ENCODE data around the gene IZUMO4. TPM values are rescaled to one million over a fixed set of nuclear protein-coding genes. Genes with fewer than 3 reads are reported as not detected.

Gene IZUMO4
- total RNA-seq, 2 donors from 2014 or later, result 0.67 to 1.4 TPM

DNA sequence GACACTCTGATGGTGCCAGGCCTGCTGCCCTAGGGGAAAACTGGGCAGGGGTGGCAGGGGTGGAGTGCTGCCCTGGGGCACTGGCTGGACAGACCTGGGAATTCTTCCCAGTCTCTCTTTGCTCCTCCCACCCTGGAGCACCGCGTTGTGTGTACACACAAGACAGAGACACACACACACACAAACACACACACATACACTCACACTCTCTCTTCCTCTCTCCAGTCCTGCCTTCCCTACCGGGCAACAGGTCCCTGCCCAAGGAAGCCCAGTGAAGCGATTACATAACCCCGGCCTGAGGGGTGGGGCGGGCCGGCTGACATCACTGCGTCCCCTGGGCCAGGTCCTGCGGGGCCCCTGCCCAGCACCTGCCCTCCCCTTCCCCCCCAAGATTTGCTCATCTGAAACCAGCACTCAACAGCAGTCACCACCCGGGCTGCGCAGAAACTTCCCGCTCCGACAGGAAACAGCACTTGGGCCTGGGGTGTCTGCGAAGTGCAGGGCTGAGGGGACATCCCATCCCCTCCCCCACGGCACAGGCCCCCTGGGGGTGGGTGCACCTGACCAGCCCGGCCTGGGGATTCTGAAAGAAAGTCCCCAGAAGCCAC lies 46.9 kb upstream of the IZUMO4 start:
- Histone ChIP-seq H3K27ac (peak overlapping the region; percentile 98 to 99), H3K27me3 (no peaks in the 10 kb centered on the region), H3K4me1 (peaks cover 0 to 77% of the 10 kb centered on the region in 2 donors), H3K9me3 (no peaks in the 10 kb centered on the region), H3K4me3 (peak overlapping the region; percentile 88 to 95), H3K36me3 (peaks cover 23% of the 10 kb centered on the region)
- peak; percentile 92 for DNase-seq (ENCODE audit: low spot score)
- TF ChIP-seq, protein P1, sequence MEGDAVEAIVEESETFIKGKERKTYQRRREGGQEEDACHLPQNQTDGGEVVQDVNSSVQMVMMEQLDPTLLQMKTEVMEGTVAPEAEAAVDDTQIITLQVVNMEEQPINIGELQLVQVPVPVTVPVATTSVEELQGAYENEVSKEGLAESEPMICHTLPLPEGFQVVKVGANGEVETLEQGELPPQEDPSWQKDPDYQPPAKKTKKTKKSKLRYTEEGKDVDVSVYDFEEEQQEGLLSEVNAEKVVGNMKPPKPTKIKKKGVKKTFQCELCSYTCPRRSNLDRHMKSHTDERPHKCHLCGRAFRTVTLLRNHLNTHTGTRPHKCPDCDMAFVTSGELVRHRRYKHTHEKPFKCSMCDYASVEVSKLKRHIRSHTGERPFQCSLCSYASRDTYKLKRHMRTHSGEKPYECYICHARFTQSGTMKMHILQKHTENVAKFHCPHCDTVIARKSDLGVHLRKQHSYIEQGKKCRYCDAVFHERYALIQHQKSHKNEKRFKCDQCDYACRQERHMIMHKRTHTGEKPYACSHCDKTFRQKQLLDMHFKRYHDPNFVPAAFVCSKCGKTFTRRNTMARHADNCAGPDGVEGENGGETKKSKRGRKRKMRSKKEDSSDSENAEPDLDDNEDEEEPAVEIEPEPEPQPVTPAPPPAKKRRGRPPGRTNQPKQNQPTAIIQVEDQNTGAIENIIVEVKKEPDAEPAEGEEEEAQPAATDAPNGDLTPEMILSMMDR (IDR thresholded peaks at IDR 0.05), result no peak

DNA sequence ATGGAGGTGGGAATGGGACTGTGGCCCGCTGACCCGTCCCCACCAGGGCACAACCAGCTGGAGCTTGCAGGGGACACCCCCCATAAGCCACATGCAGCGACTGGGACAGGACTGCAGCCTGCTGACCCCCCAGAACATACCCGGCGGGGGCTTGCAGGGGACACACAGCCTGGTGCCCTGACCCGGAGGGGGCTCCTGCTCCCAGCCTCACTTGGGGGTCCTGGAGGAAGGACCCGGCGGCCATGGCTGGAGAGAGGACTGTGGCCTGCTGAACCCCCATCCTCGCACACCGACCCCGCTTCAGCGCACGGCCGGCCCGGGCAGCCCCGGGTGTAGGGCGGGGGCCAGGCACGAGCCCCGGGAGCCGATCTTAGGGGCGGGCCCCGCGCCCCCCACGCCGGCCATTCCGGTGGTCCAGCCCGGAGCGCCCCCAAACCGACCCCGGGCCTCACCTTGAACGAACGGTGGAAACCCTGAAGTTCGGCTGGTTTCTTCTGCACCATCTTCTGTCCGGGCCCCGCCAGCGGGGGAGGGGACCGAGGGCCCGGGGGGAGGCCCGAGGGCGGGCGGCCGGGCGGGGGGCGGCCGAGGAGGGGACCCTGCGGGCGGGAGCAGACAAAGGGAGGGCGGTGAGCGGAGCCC lies 46.2 kb upstream of the IZUMO4 start:
- H3K27ac ChIP-seq, result peak overlapping the region; percentile 98 to 99
- H3K4me3 ChIP-seq, result peak overlapping the region; percentile 88 to 95
- H3K36me3 ChIP-seq, result peaks cover 19% of the 10 kb centered on the region
- no peak for DNase-seq (ENCODE audit: low spot score)
- TF ChIP-seq, protein P1 (IDR thresholded peaks at IDR 0.05), result no peak
- peaks cover 0 to 76% of the 10 kb centered on the region in 2 donors for H3K4me1 ChIP-seq
- H3K9me3 ChIP-seq, result no peaks in the 10 kb centered on the region
- H3K27me3 ChIP-seq, result no peaks in the 10 kb centered on the region

DNA sequence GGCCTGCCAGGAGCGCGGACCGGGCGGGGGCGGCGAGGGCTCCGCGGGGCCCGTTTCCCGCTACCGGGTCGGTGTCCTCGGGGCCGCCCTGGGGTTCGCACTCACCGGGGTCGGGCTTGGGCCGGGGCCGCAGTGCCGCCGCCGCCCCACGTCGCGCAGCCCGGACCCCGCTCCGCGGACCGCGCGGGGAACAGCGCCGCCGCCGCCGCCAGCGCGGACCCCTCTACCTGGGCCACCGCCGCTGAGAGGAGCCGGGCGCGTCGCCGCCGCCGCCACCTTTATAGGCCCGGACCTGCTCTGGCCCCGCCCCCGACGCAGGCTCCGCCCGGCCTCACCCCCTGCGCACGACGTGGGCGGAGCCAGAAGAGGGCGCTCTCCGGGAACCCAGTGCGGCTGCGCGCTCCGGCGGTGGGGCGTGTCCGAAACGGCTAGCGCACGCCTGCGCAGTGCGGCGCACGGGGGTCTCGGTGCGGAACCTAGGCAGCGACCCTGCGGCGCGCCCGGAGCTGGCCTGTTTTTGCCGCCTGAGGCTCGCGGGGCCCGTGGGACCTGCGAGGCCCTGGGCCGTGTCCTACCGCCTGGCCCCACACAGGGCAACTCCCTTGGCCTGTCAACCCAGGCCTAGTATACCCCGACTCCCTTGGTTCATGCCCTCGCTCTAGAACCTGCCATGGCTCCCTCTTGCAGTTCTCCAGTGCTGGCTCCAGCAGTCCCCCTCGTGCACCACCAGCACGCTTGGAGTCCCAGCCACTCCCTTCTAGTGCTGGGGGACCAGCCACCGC lies 45.5 kb upstream of the IZUMO4 start, which contains the start of gene MKNK2:
Gene MKNK2 (minus strand): TSS at position 254 of the 782 bp plus-strand sequence. CDS start 393 bp downstream, outside the sequence.
- Histone ChIP-seq H3K4me3 (peak within 1 kb of the TSS; percentile 88 to 95), H3K4me1 (peaks cover 0 to 76% of the 10 kb centered on the region in 2 donors), H3K27ac (peak within 1 kb of the TSS; percentile 98 to 99)

DNA sequence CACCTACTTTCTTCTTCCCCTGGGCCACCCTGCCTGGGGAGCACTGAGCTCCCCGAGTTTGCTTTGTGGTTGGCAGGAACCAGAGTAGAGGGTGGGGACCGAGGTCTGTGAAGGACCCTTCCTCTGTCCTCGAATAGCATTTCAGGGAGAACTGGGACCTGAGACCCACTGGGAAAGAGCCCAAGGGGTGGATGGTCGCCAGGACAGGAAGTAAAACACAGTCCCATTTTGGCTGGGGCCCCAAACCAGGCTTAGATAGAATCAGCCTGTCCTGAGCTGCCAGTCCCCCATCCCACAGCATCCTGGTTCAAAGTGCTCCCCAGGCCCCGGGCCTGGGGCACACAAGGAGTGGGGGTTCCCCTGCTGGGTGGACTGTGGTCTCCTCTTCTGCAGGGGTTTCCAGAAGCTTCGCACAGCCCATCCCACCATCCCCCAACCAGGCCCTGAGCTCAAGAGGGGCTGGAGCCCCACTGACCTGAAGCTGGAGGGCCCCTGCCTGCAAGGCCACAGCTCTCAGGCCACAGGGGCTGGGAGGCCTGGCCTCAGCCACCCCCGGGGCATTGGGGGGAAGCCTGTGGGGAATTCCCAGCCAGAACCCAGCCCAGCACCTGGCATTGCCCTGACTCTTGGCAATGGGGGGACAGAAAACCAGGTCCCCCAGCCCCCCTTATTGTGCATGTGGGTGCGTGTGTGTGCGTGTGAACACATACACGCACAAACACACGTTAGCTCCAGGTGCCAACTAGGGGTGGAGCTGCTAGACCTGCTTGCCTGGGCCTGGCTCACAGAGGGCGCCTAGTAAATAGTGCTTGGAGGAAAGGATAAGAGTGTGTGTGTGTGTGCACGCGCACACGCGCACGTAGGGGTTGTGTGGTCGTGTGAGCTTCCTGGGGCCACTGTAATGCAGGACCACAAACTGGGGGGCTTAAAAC lies 44.7 kb upstream of the IZUMO4 start:
- Histone ChIP-seq H3K27ac (peak overlapping the region; percentile 93 to 99), H3K36me3 (peaks cover 3% of the 10 kb centered on the region), H3K27me3 (no peaks in the 10 kb centered on the region), H3K4me3 (peak overlapping the region; percentile 33 to 95), H3K9me3 (no peaks in the 10 kb centered on the region), H3K4me1 (peaks cover 0 to 75% of the 10 kb centered on the region in 2 donors)
- DNase-seq (ENCODE audit: low spot score), result no peak
- TF ChIP-seq, protein P1 (IDR thresholded peaks at IDR 0.05), result no peak

More for the DNA sequence above, 45.5 kb upstream of the IZUMO4 start, which contains the start of gene MKNK2:
- H3K36me3 ChIP-seq, result peaks cover 11% of the 10 kb centered on the region
- H3K27me3 ChIP-seq, result no peaks in the 10 kb centered on the region
- TF ChIP-seq, protein P1 (IDR thresholded peaks at IDR 0.05), result peak; percentile 47 to 79
- peak; percentile 88 for DNase-seq (ENCODE audit: low spot score)
- H3K9me3 ChIP-seq, result no peaks in the 10 kb centered on the region
